SH-SY5Y (cell line): Measurements from ENCODE around the gene ENO3.

ENCODE experiments used
- GATA2 ChIP-seq: IDR thresholded peaks from 2 replicates; pipeline ENCODE4 v1.6.1; 2011; ENCODE audit warnings: mild to moderate bottlenecking, low read depth, low read length
- GATA3 ChIP-seq: IDR thresholded peaks from 2 replicates; pipeline ENCODE4 v1.6.1; 2011; ENCODE audit warnings: low read depth, mild to moderate bottlenecking, low read length, moderate library complexity

GRCh38 chr17:4932756-4933155 is 18.2 kb upstream of the ENO3 start:
- no peak for TF ChIP-seq GATA2
- no peak for TF ChIP-seq GATA3
